AG08395 (cell line): Measurements from ENCODE around the gene PLXNA4.

Experiments used
- DNase-seq: peaks from one replicate; pipeline ENCODE4 v3.0.0; 2012; ENCODE audit warnings: mixed read lengths, low spot score

PLXNA4 gene

GRCh38 chr7:132504071-132504470, 72.2 kb downstream of the PLXNA4 start:
- no peak for DNase-seq

GRCh38 chr7:132503415-132503814, 72.9 kb downstream of the PLXNA4 start:
- DNase-seq = no peak

GRCh38 chr7:132501956-132502355, 74.3 kb downstream of the PLXNA4 start:
- DNase-seq = no peak

- peak; percentile 86 for DNase-seq
These were observed 75.4 kb downstream of the PLXNA4 start for GRCh38 chr7:132500727-132501440.

- no peak for DNase-seq
These were observed 76.8 kb downstream of the PLXNA4 start for GRCh38 chr7:132499487-132499886.

GRCh38 chr7:132499065-132499464, 77.2 kb downstream of the PLXNA4 start:
- no peak for DNase-seq

GRCh38 chr7:132498319-132498718, 78.0 kb downstream of the PLXNA4 start:
- DNase-seq = no peak

- DNase-seq = no peak
These were observed 79.2 kb downstream of the PLXNA4 start for GRCh38 chr7:132497098-132497497.

GRCh38 chr7:132495936-132496335, 80.3 kb downstream of the PLXNA4 start:
- DNase-seq = no peak

GRCh38 chr7:132494474-132494873, 81.8 kb downstream of the PLXNA4 start:
- no peak for DNase-seq

GRCh38 chr7:132492823-132493445, 83.3 kb downstream of the PLXNA4 start:
- no peak for DNase-seq

- DNase-seq = no peak
These were observed 84.8 kb downstream of the PLXNA4 start for GRCh38 chr7:132491391-132491945.

- no peak for DNase-seq
These were observed 85.8 kb downstream of the PLXNA4 start for GRCh38 chr7:132490474-132490873.

- no peak for DNase-seq
These were observed 86.5 kb downstream of the PLXNA4 start for GRCh38 chr7:132489776-132490237.

GRCh38 chr7:132488634-132489302, 87.5 kb downstream of the PLXNA4 start:
- DNase-seq = peak; percentile 75

- no peak for DNase-seq
These were observed 90.0 kb downstream of the PLXNA4 start for GRCh38 chr7:132486274-132486610.

GRCh38 chr7:132485600-132486273, 90.5 kb downstream of the PLXNA4 start:
- no peak for DNase-seq

GRCh38 chr7:132485136-132485535, 91.1 kb downstream of the PLXNA4 start:
- no peak for DNase-seq

GRCh38 chr7:132482866-132483265, 93.4 kb downstream of the PLXNA4 start:
- DNase-seq = no peak

GRCh38 chr7:132480534-132480933, 95.7 kb downstream of the PLXNA4 start:
- DNase-seq = peak; percentile 24

- no peak for DNase-seq
These were observed 99.7 kb downstream of the PLXNA4 start for GRCh38 chr7:132476541-132476940.

- no peak for DNase-seq
These were observed 100.6 kb downstream of the PLXNA4 start for GRCh38 chr7:132475669-132476116.
